Measurements from ENCODE around the gene MYT1. TPM values are rescaled to one million over a fixed set of nuclear protein-coding genes. Genes with fewer than 3 reads are reported as not detected.

The MYT1 gene
- polyA plus RNA-seq, 1 donor from 2014 or later: 35.8 TPM

DNA sequence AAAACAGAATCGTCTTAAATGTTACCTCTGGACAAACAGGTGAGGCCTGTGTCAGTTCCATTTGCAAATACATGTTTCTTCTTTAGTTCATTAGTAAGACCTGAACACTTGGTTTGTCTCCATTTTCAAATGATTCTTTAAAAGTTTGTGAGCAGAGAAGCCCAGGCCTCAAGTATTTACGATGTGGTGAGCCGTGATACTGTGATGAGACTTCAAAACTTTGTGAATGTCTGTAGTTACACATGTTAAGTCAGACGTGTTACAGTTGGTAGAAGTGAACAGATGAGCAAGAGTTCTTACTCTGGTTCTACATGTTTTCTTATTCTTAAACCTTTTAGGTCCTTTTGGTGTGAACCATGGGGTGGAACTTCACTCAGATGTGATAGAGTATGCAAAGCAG lies 99.8 kb downstream of the MYT1 start:
- Histone ChIP-seq H3K27ac (ENCODE audit: low read length) (no peak overlapping the region), H3K9me2 (ENCODE audit: insufficient read depth, low read length) (no peaks in the 10 kb centered on the region), H3K9ac (ENCODE audit: low read length) (no peak overlapping the region), H3K4me3 (ENCODE audit: low read length) (no peak overlapping the region), H2AFZ (ENCODE audit: low read depth, low read length) (no peak overlapping the region), H3K4me2 (ENCODE audit: low read length) (no peak overlapping the region), H3K27me3 (ENCODE audit: insufficient read depth, low read depth, low read length) (no peaks in the 10 kb centered on the region), H3F3A (ENCODE audit: insufficient read depth, low read length, poor library complexity, severe bottlenecking) (no peaks in the 10 kb centered on the region), H3K79me2 (replicated peaks; ENCODE audit: insufficient read depth, low read length) (peaks cover 16% of the 10 kb centered on the region), H3K9me3 (ENCODE audit: low read length) (no peaks in the 10 kb centered on the region), H3K36me3 (ENCODE audit: insufficient read depth, low read length) (no peaks in the 10 kb centered on the region), H4K20me1 (ENCODE audit: insufficient read depth) (no peaks in the 10 kb centered on the region)
- TF ChIP-seq EZH2 (IDR thresholded peaks at IDR 0.05; ENCODE audit: borderline replicate concordance, insufficient read depth, low read length, poor library complexity, severe bottlenecking) (no peak), MXI1 (conservative IDR thresholded peaks at IDR 0.05; ENCODE audit: poor library complexity, severe bottlenecking) (no peak), TAF1 (IDR thresholded peaks at IDR 0.05; ENCODE audit: low read depth) (no peak), RAD21 (conservative IDR thresholded peaks at IDR 0.05) (no peak), SMC3 (conservative IDR thresholded peaks at IDR 0.05; ENCODE audit: poor library complexity) (no peak), EP300 (conservative IDR thresholded peaks at IDR 0.05; ENCODE audit: poor library complexity, severe bottlenecking) (no peak), POLR2AphosphoS5 (IDR thresholded peaks at IDR 0.05) (no peak)
- TF ChIP-seq, protein P1, sequence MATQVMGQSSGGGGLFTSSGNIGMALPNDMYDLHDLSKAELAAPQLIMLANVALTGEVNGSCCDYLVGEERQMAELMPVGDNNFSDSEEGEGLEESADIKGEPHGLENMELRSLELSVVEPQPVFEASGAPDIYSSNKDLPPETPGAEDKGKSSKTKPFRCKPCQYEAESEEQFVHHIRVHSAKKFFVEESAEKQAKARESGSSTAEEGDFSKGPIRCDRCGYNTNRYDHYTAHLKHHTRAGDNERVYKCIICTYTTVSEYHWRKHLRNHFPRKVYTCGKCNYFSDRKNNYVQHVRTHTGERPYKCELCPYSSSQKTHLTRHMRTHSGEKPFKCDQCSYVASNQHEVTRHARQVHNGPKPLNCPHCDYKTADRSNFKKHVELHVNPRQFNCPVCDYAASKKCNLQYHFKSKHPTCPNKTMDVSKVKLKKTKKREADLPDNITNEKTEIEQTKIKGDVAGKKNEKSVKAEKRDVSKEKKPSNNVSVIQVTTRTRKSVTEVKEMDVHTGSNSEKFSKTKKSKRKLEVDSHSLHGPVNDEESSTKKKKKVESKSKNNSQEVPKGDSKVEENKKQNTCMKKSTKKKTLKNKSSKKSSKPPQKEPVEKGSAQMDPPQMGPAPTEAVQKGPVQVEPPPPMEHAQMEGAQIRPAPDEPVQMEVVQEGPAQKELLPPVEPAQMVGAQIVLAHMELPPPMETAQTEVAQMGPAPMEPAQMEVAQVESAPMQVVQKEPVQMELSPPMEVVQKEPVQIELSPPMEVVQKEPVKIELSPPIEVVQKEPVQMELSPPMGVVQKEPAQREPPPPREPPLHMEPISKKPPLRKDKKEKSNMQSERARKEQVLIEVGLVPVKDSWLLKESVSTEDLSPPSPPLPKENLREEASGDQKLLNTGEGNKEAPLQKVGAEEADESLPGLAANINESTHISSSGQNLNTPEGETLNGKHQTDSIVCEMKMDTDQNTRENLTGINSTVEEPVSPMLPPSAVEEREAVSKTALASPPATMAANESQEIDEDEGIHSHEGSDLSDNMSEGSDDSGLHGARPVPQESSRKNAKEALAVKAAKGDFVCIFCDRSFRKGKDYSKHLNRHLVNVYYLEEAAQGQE (IDR thresholded peaks at IDR 0.05; ENCODE audit: borderline replicate concordance): no peak
- TF ChIP-seq, protein P2, sequence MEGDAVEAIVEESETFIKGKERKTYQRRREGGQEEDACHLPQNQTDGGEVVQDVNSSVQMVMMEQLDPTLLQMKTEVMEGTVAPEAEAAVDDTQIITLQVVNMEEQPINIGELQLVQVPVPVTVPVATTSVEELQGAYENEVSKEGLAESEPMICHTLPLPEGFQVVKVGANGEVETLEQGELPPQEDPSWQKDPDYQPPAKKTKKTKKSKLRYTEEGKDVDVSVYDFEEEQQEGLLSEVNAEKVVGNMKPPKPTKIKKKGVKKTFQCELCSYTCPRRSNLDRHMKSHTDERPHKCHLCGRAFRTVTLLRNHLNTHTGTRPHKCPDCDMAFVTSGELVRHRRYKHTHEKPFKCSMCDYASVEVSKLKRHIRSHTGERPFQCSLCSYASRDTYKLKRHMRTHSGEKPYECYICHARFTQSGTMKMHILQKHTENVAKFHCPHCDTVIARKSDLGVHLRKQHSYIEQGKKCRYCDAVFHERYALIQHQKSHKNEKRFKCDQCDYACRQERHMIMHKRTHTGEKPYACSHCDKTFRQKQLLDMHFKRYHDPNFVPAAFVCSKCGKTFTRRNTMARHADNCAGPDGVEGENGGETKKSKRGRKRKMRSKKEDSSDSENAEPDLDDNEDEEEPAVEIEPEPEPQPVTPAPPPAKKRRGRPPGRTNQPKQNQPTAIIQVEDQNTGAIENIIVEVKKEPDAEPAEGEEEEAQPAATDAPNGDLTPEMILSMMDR (IDR thresholded peaks at IDR 0.05; ENCODE audit: poor library complexity, severe bottlenecking): no peak

DNA sequence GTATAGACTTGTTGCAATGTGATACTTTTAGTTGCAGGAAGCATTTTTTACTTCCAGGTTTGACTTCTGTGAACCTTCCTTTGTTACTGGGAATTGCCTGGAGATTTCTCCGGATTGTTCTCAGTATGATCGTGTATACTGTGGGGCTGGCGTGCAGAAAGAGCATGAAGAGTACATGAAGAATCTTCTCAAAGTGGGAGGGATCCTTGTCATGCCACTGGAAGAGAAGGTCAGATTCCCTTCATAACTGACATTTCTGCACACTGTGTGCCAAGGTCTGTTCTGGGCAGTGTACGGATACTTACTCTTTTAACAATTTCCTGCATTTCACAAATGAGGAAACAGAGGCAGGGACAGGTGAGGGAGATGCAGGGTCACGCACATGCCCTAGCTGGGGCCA lies 100.9 kb downstream of the MYT1 start:
- Histone ChIP-seq H4K20me1 (ENCODE audit: insufficient read depth) (no peaks in the 10 kb centered on the region), H3K36me3 (ENCODE audit: insufficient read depth, low read length) (no peaks in the 10 kb centered on the region), H2AFZ (ENCODE audit: low read depth, low read length) (no peak overlapping the region), H3K4me2 (ENCODE audit: low read length) (no peak overlapping the region), H3K27me3 (ENCODE audit: insufficient read depth, low read depth, low read length) (no peaks in the 10 kb centered on the region), H3K27ac (ENCODE audit: low read length) (no peak overlapping the region), H3K79me2 (replicated peaks; ENCODE audit: insufficient read depth, low read length) (peaks cover 8% of the 10 kb centered on the region), H3K9me3 (ENCODE audit: low read length) (no peaks in the 10 kb centered on the region), H3K4me3 (ENCODE audit: low read length) (no peak overlapping the region), H3K9me2 (ENCODE audit: insufficient read depth, low read length) (no peaks in the 10 kb centered on the region), H3K9ac (ENCODE audit: low read length) (no peak overlapping the region), H3F3A (ENCODE audit: insufficient read depth, low read length, poor library complexity, severe bottlenecking) (no peaks in the 10 kb centered on the region)
- TF ChIP-seq, protein P1 (IDR thresholded peaks at IDR 0.05; ENCODE audit: borderline replicate concordance): no peak
- TF ChIP-seq, protein P2 (IDR thresholded peaks at IDR 0.05; ENCODE audit: poor library complexity, severe bottlenecking): no peak
- no peak for TF ChIP-seq RAD21 (conservative IDR thresholded peaks at IDR 0.05)
- TF ChIP-seq TAF1 (IDR thresholded peaks at IDR 0.05; ENCODE audit: low read depth): no peak
- TF ChIP-seq SMC3 (conservative IDR thresholded peaks at IDR 0.05; ENCODE audit: poor library complexity): no peak
- no peak for TF ChIP-seq EP300 (conservative IDR thresholded peaks at IDR 0.05; ENCODE audit: poor library complexity, severe bottlenecking)
- no peak for TF ChIP-seq MXI1 (conservative IDR thresholded peaks at IDR 0.05; ENCODE audit: poor library complexity, severe bottlenecking)
- no peak for TF ChIP-seq POLR2AphosphoS5 (IDR thresholded peaks at IDR 0.05)
- no peak for TF ChIP-seq EZH2 (IDR thresholded peaks at IDR 0.05; ENCODE audit: borderline replicate concordance, insufficient read depth, low read length, poor library complexity, severe bottlenecking)

All from neural cell (in vitro differentiated cells).